ENCODE measurements around the gene PIN4. TPM values are rescaled to one million over a fixed set of nuclear protein-coding genes. Genes with fewer than 3 reads are reported as not detected.
A peak's percentile ranks its signal among the peaks of the same experiment; 100 is the strongest.

PIN4 gene
- total RNA-seq: 9.9 and 10.4 TPM in 2 replicates
- polyA plus RNA-seq: 2.1 and 4.5 TPM in 2 replicates
- polyA plus RNA-seq (2011; cell fraction: cytosol; rRNA removed): 12.4 and 15.1 TPM in 2 replicates
- polyA plus RNA-seq (2011; cell fraction: nucleus; rRNA removed): 5.8 and 6.1 TPM in 2 replicates
- polyA plus RNA-seq (2012): 25.2 and 27.0 TPM in 2 replicates
- polyA minus RNA-seq: 1.8 and 2.1 TPM in 2 replicates
- polyA minus RNA-seq (2011; cell fraction: cytosol; rRNA and poly(A)+ RNA removed): 5.9 TPM
- 2.8 TPM in 2 replicates for polyA minus RNA-seq (2011; cell fraction: nucleus; rRNA and poly(A)+ RNA removed)
- Bru-seq, nascent RNA: percentile 49 among the genes with signal in this experiment
- BruChase-seq, experiment 1, labeled RNA remaining after a 6-hour chase: percentile 53 among the genes with signal in this experiment
- percentile 48 among the genes with signal in this experiment for BruChase-seq, experiment 2, labeled RNA remaining after a 2-hour chase
- long read RNA-seq, transcript PIN4-203 (4 exons, 1,321 nt): major isoform, 216 of 271 reads
- long read RNA-seq, partial matches to known transcripts: 5 of 271 reads
- long read RNA-seq, other reads (novel, unspliced or antisense): 48 of 271 reads

DNA sequence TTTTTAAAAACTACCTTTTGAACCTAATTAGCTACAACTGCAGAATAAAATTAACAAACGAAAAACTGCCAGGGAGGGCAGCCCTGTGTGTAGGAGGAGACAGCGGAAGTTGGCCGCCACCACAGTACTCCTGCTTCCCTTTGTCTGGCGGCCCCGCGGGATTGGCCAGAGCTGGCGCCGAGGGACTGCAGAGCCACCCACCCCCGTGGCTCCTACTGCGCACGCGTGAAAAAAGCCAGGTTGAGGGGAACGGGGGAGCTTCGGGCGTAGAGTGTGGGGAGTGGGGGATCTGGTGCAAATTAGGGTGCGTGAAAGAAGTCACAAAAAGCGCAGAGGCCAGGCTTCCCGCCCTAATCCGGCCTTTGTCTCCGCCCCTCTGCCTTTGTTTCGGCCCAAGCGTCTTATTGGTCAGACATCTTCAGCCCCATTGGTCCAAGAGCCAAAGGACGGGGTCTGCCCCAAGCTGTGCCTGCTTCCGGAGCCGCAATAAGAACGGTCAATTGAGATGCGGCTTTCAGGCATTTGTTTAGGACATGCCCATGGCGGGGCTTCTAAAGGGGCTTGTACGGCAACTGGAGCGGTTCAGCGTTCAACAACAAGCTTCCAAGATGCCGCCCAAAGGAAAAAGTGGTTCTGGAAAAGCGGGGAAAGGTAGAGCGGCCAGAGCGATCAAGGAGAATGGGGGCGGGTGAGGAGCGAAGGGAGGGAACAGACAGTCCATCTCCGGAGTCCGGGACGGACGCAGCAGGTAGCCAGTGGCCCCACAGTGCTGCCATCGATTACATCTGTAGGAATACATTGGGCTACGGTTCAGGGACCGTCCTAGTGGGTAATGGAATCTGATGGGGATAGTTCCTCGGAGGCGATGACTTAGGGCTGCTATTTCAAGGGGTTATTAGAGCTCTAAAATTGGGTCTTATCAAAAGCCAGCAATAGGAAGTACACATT, at the start of gene PIN4:
PIN4 (plus strand) TSS at position 580 of the 948 bp plus-strand sequence; CDS start at position 609, 29 bp downstream.
- Histone ChIP-seq H3K9me3 (replicated peaks; ENCODE audit: control insufficient read depth, insufficient read depth, low read length) (no peaks in the 10 kb centered on the region), H3K36me3 (ENCODE audit: control insufficient read depth in 2 of 2, extremely low read depth in 1 of 2, insufficient read depth in 2 of 2, low read length in 2 of 2) (no peaks in the 10 kb centered on the region), H3K4me1 (ENCODE audit: control insufficient read depth, extremely low read depth, insufficient read depth, low read length) (peaks cover 10% of the 10 kb centered on the region), H4K20me1 (replicated peaks; ENCODE audit: control insufficient read depth, extremely low read depth, insufficient read depth, low read length) (no peaks in the 10 kb centered on the region), H3K9me1 (replicated peaks; ENCODE audit: control insufficient read depth, extremely low read depth, insufficient read depth, low read length) (no peaks in the 10 kb centered on the region), H3K27ac (ENCODE audit: insufficient read depth, low read depth, low read length) (peak within 1 kb of the TSS; percentile 71), H3K4me2 (ENCODE audit: insufficient read depth, low read length) (peak within 1 kb of the TSS; percentile 80), H3K9ac (replicated peaks; ENCODE audit: extremely low read depth, insufficient read depth, low read length) (peak within 1 kb of the TSS; percentile 86), H3K27me3 (ENCODE audit: control insufficient read depth in 2 of 2, insufficient read depth in 2 of 2, low read length in 2 of 2) (no peaks in the 10 kb centered on the region), H3K4me3 (replicated peaks in 1 of 3; ENCODE audit: insufficient read depth in 1 of 3, low read depth in 1 of 3, low read length in 3 of 3) (peak within 1 kb of the TSS; percentile 71 to 88 (median 75)), H2AFZ (ENCODE audit: low read depth, low read length) (peak within 1 kb of the TSS; percentile 66), H3K79me2 (ENCODE audit: control insufficient read depth, insufficient read depth, low read length) (peaks cover 20% of the 10 kb centered on the region)
- dilution Hi-C loops (cut with MboI; ENCODE audit: extremely low pct_ligation_motif_present, low sequenced_read_pairs): no loop called here
- TF ChIP-seq, protein P1, sequence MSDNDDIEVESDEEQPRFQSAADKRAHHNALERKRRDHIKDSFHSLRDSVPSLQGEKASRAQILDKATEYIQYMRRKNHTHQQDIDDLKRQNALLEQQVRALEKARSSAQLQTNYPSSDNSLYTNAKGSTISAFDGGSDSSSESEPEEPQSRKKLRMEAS (IDR thresholded peaks at IDR 0.05; ENCODE audit: insufficient read depth, insufficient read length): peak; percentile 80
- TF ChIP-seq MYC (IDR thresholded peaks at IDR 0.05; ENCODE audit: low read depth, low read length) (peak; percentile 62), JUN (IDR thresholded peaks at IDR 0.05; ENCODE audit: borderline replicate concordance, insufficient read depth, insufficient read length, low read depth) (no peak)
- CTCF ChIA-PET: interaction anchor here (1.5 kb wide), 1 partner anchor 55 kb away, joined by 5 read pairs; no protein-coding TSS in a partner anchor
- POLR2A ChIA-PET: interaction anchor here (1.0 to 1.2 kb wide), 2 partner anchors 57 to 95 kb away, joined by 3 to 6 read pairs; partner anchors contain the start of genes ERCC6L and RPS4X
- DNase-seq (ENCODE audit: low read depth, low spot score) (peak; percentile 97), FAIRE-seq (peak; percentile 100)
- intact Hi-C loops (cut with micrococcal nuclease): loop anchor here (1.0 to 5.0 kb wide), 3 partner anchors 54 to 184 kb away; no protein-coding TSS in a partner anchor
- BruUV-seq (replicated peaks): TSS peak; percentile 85

Measured in endothelial cell of umbilical vein (primary cell).